Stomach (tissue), 9 donors: ENCODE measurements around the gene PGRMC1. TPM values are rescaled to one million over a fixed set of nuclear protein-coding genes. Genes with fewer than 3 reads are reported as not detected.
A peak's percentile ranks its signal among the peaks of the same experiment; 100 is the strongest.

ENCODE experiments used
- DNase-seq, 2 donors: peaks; one replicate each; pipeline versions ENCODE4 v3.0.0 to v3.0.0-alpha.2; 2013 to 2019
- H3K27ac ChIP-seq, 5 donors: fragments of 200-600 bp in 4 of 5; sonication (generic) in 4 of 5; one replicate each; pipeline ENCODE4 v1.5.1; 2013 to 2019; ENCODE audit warnings: mild to moderate bottlenecking in 1 of 5, moderate library complexity in 1 of 5
- H3K27me3 ChIP-seq, 3 donors: fragments of 200-600 bp; sonication (generic); one replicate each; pipeline ENCODE4 v1.5.1; 2017 to 2019; ENCODE audit warnings: mixed run types in 1 of 3
- H3K36me3 ChIP-seq, 4 donors: fragments of 200-600 bp; sonication (generic); 1 replicate in 3 of 4; 2 replicates in 1 of 4; pipeline ENCODE4 v1.5.1; 2016 to 2019
- H3K4me1 ChIP-seq, 4 donors: fragments of 200-600 bp; sonication (generic); one replicate each; pipeline ENCODE4 v1.5.1; 2016 to 2019
- H3K4me3 ChIP-seq, 4 donors: fragments of 200-600 bp; sonication (generic) in 3 of 4; one replicate each; pipeline ENCODE4 v1.5.1; 2016 to 2019; ENCODE audit warnings: mild to moderate bottlenecking in 1 of 4
- H3K9me3 ChIP-seq, 4 donors: fragments of 200-600 bp; sonication (generic); one replicate each; pipeline ENCODE4 v1.5.1; 2016 to 2019
- CTCF ChIP-seq, 7 experiments: fragments of 450-650 bp in 4 of 7; fragments of 200-600 bp in 3 of 7; sonication (generic) in 3 of 7; IDR thresholded peaks; one replicate each; pipeline ENCODE4 v1.5.1; 2016 to 2019; ENCODE audit warnings: antibody characterized with exemption in 7 of 7, control low read depth in 2 of 7, mild to moderate bottlenecking in 1 of 7
- EP300 ChIP-seq: sonication (generic); formaldehyde crosslinking; IDR thresholded peaks from one replicate; pipeline ENCODE4 v1.6.1; 2017; ENCODE audit warnings: antibody characterized with exemption
- POLR2A ChIP-seq, 4 donors: fragments of 450-650 bp; IDR thresholded peaks; one replicate each; pipeline ENCODE4 v1.6.1; 2016; ENCODE audit warnings: antibody characterized with exemption in 4 of 4, control low read depth in 2 of 4, mild to moderate bottlenecking in 1 of 4, moderate library complexity in 1 of 4
- POLR2AphosphoS5 ChIP-seq, 3 donors: sonication (generic); formaldehyde crosslinking; IDR thresholded peaks; one replicate each; pipeline ENCODE4 v1.6.1; 2016; ENCODE audit warnings: antibody characterized with exemption in 3 of 3
- WGBS, 5 donors: extraction: QIAGEN DNeasy Blood & Tissue Kit in 3 of 5; methylation state at CpG; one replicate each; pipeline versions ENCODE4 v1.1.5 to v1.1.7; 2013 to 2018; 5-methylcytosine and 5-hydroxymethylcytosine counted together
- intact Hi-C: fragments of 100-400 bp; cut with DNase I; formaldehyde crosslinking; loops from one replicate; pipeline ENCODE4 v1.15.1; 2023; ENCODE audit warnings: low total_unique reads
- polyA plus RNA-seq, 3 donors: library from polyadenylated mRNA; stranded (reverse); fragments of 200-250 nt; gene quantifications; one replicate each; pipeline ENCODE4 v1.2.3, GENCODE V29; 2013
- total RNA-seq, 5 donors: library from RNA; depleted of rRNA; stranded (reverse); fragments of >200 nt; gene quantifications; one replicate each; pipeline versions ENCODE4 v1.1.0 to v1.2.3, GENCODE V29; 2014 to 2016
- donor health status: healthy with polysubstance abuse.
- donor health status: Bipolar disorder and iron deficiency.
- donor health status: healthy.

The PGRMC1 gene
- total and polyA plus RNA-seq, 8 donors, result 9.8 to 198 (median 48.6) TPM

- no peak overlapping the region for H3K27ac ChIP-seq
- H3K4me3 ChIP-seq, result no peak overlapping the region
- WGBS, 5 donors, result 86 to 100% (median 91%) methylated on average over 1 of the region's 1 CpG
- H3K27me3 ChIP-seq, result peaks cover 0 to 5% (median 0%) of the 10 kb centered on the region in 3 donors
- DNase-seq, result no peak
- no peaks in the 10 kb centered on the region for H3K36me3 ChIP-seq
- H3K4me1 ChIP-seq, result peaks cover 0 to 5% (median 0%) of the 10 kb centered on the region in 4 donors
- intact Hi-C loops, result no loop called here
- H3K9me3 ChIP-seq, result no peaks in the 10 kb centered on the region
- TF ChIP-seq POLR2AphosphoS5 (IDR thresholded peaks at IDR 0.05) (no peak), CTCF (IDR thresholded peaks at IDR 0.05) (no peak), POLR2A (IDR thresholded peaks at IDR 0.05) (no peak), EP300 (no peak)
Observed at GRCh38 chrX:119231936-119232445, 4.1 kb upstream of the PGRMC1 start.

DNA sequence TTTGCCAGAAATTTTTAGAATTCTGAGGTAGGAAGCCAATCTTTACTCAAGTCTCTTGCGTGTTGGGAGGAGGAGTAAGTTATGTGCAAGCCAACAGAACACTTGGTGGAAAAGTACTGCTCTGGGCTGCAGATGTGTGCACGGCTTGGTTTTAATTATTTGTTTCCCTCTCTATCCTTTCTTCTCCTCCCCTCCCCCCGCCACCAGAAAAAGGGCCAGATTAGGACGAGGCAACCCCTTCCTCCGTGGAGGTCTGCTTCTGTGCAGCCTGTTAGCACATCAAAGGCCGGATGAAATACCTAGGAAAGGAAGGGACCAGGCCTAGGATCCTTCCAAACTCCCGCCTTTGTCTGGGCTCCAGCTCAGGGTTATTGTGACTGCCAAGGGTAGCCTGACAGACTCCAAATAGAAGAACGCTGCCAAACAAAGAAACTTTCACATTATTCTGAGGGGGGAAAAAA is 1.0 kb upstream of the PGRMC1 start:
- peak overlapping the region in 2 of 4 donors; percentile 68 to 71 for H3K4me3 ChIP-seq
- H3K27me3 ChIP-seq, result peaks cover 0 to 5% (median 0%) of the 10 kb centered on the region in 3 donors
- H3K4me1 ChIP-seq, result peaks cover 0 to 24% (median 15%) of the 10 kb centered on the region in 4 donors
- WGBS, 5 donors, result 66 to 75% (median 72%) methylated on average over 7 to 8 of the region's 8 CpGs
- DNase-seq, result peak in 1 of 2 donors; percentile 59
- no peak for TF ChIP-seq EP300
- TF ChIP-seq CTCF (IDR thresholded peaks at IDR 0.05), result no peak
- TF ChIP-seq POLR2A (IDR thresholded peaks at IDR 0.05), result no peak
- no peak for TF ChIP-seq POLR2AphosphoS5 (IDR thresholded peaks at IDR 0.05)
- H3K36me3 ChIP-seq, result no peaks in the 10 kb centered on the region
- intact Hi-C loops, result no loop called here
- no peaks in the 10 kb centered on the region for H3K9me3 ChIP-seq
- peak overlapping the region in 4 of 5 donors; percentile 85 to 90 (median 90) for H3K27ac ChIP-seq

DNA sequence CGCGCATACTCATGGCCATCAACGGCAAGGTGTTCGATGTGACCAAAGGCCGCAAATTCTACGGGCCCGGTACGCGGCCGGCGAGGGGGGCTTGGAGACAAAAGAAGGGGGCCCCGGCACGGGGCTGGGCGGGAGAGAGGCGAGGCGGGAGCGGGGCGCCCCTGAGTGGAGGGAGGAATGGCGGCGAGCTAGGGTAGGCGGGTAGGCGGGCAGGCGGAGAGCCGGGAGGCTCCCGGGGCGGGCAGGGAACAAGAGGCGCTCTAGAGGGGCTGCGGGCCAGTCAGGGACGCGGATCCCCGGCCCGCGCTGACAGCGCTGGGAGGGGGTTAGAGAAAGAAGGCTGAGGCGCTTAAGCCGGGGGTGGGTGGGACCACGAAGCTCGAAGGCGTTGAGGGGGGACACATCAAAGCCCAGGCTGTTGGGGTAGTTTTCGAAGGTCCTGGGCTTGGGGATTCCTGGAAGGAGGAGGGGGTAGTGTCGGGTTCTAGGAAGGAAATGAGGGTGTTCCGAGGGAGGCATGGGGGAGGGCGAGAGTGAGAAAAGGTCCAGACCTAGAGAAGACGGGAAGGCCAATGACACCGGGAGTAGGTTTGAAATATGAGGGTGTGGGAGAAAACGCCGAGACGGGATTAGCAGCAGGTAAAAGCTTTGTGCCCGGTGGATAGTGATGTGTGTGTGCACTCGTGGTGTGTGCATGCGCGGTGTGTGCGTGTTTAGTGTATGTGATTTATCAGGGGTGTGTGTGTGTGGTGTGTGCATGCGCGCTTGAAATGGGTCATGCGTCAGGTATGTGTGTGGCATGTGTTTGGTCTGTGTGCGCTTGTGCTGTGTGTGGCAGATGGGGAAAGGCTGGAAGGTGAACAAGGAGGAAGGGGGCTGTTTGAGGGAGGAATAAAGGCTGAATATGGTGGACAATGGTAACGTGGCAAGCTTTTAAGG is 807 bp downstream of the PGRMC1 start:
- 0 to 38% (median 5%) methylated on average over 35 to 57 of the region's 58 CpGs for WGBS, 5 donors
- intact Hi-C loops, result no loop called here

More for the DNA sequence above, 807 bp downstream of the PGRMC1 start:
- Histone ChIP-seq H3K27ac (peak overlapping the region; percentile 82 to 90 (median 89)), H3K4me1 (peaks cover 0 to 27% (median 16%) of the 10 kb centered on the region in 4 donors), H3K36me3 (no peaks in the 10 kb centered on the region), H3K27me3 (peaks cover 0 to 5% (median 0%) of the 10 kb centered on the region in 3 donors), H3K4me3 (peak overlapping the region; percentile 68 to 77 (median 74)), H3K9me3 (no peaks in the 10 kb centered on the region)
- TF ChIP-seq CTCF (IDR thresholded peaks at IDR 0.05), result no peak
- TF ChIP-seq EP300, result no peak
- TF ChIP-seq POLR2A (IDR thresholded peaks at IDR 0.05), result no peak
- no peak for TF ChIP-seq POLR2AphosphoS5 (IDR thresholded peaks at IDR 0.05)
- peak; percentile 32 to 81 for DNase-seq
